T-cell (primary cell): ENCODE results near the gene CAMTA2. TPM values are rescaled to one million over a fixed set of nuclear protein-coding genes. Genes with fewer than 3 reads are reported as not detected.

ENCODE experiments used
- ATAC-seq, 4 experiments: fragments of 200-7000 bp in 3 of 4; fragments of 150-1000 bp in 1 of 4; cut with Tn5 transposase; replicated peaks in 1 of 4; 1 replicate in 3 of 4; 2 replicates in 1 of 4; pipeline ENCODE4 v1.10.0; 2021; ENCODE audit warnings: moderate library complexity in 3 of 4, mild to moderate bottlenecking in 2 of 4, moderate number of reproducible peaks in 1 of 4
- CTCF ChIA-PET, 2 donors: fragments of 300-600 bp; sonication (Branson Sonifier 250); formaldehyde crosslinking; loops; one replicate each; lab custom pipeline; 2022; ENCODE audit warnings: antibody characterized with exemption in 2 of 2; lab: Charles Lee
- POLR2A ChIA-PET, 2 donors: fragments of 300-600 bp; sonication (Branson Sonifier 250); formaldehyde crosslinking; loops; one replicate each; lab custom pipeline; 2022; ENCODE audit warnings: antibody characterized with exemption in 2 of 2; lab: Charles Lee
- DNase-seq, 35 experiments: peaks; one replicate each; pipeline versions ENCODE4 v3.0.0 to v3.0.0-alpha.2; 2013 to 2023
- H3K27ac ChIP-seq: one replicate; pipeline ENCODE4 v1.5.1; 2013; ENCODE audit warnings: low read length
- H3K27me3 ChIP-seq, 2 experiments: replicated peaks in 1 of 2; 1 replicate in 1 of 2; 2 replicates in 1 of 2; pipeline versions ENCODE4 v1.6.1 to v1.7.0; 2013; ENCODE audit warnings: low read length in 1 of 2, mixed read lengths in 1 of 2; ENCODE audit not compliant: control insufficient read depth in 2 of 2, insufficient read depth in 2 of 2; ENCODE audit errors: extremely low read depth in 1 of 2
- H3K36me3 ChIP-seq, 2 donors: 1 replicate in 1 of 2; 2 replicates in 1 of 2; pipeline versions ENCODE4 v1.6.1 to v1.7.0; 2013; ENCODE audit warnings: low read length in 1 of 2; ENCODE audit not compliant: control insufficient read depth in 2 of 2, insufficient read depth in 1 of 2; ENCODE audit errors: extremely low read depth in 1 of 2
- H3K4me1 ChIP-seq, 2 experiments: 1 replicate in 1 of 2; 2 replicates in 1 of 2; pipeline versions ENCODE4 v1.6.1 to v1.7.0; 2013; ENCODE audit warnings: low read length in 2 of 2, mixed read lengths in 1 of 2; ENCODE audit not compliant: insufficient read depth in 2 of 2, control insufficient read depth in 1 of 2; ENCODE audit errors: extremely low read depth in 1 of 2
- H3K4me3 ChIP-seq, 2 donors: 1 replicate in 1 of 2; 2 replicates in 1 of 2; pipeline versions ENCODE4 v1.5.1 to v1.7.0; 2013; ENCODE audit warnings: mild to moderate bottlenecking in 2 of 2, low read length in 1 of 2, moderate library complexity in 1 of 2; ENCODE audit not compliant: control insufficient read depth in 1 of 2; ENCODE audit errors: extremely low read depth in 1 of 2
- H3K9me3 ChIP-seq: 2 replicates; pipeline ENCODE4 v1.7.0; 2013
- H3K27ac Mint-ChIP-seq, 2 donors: one replicate each; pipeline ENCODE4 v1.8.0; 2020 to 2021; ENCODE audit warnings: mild to moderate bottlenecking in 2 of 2, mixed read lengths in 2 of 2
- H3K27me3 Mint-ChIP-seq, 2 donors: one replicate each; pipeline ENCODE4 v1.8.0; 2021 to 2022; ENCODE audit warnings: mixed read lengths in 2 of 2
- H3K36me3 Mint-ChIP-seq: one replicate; pipeline ENCODE4 v1.8.0; 2021; ENCODE audit warnings: mixed read lengths
- H3K4me1 Mint-ChIP-seq, 3 donors: one replicate each; pipeline ENCODE4 v1.8.0; 2020 to 2022; ENCODE audit warnings: mixed read lengths in 3 of 3, mild to moderate bottlenecking in 1 of 3
- H3K4me3 Mint-ChIP-seq, 3 donors: one replicate each; pipeline ENCODE4 v1.8.0; 2020 to 2022; ENCODE audit warnings: mild to moderate bottlenecking in 3 of 3, mixed read lengths in 3 of 3, moderate library complexity in 3 of 3
- H3K9me3 Mint-ChIP-seq, 3 donors: one replicate each; pipeline ENCODE4 v1.8.0; 2020 to 2022; ENCODE audit warnings: mixed read lengths in 3 of 3
- WGBS: methylation state at CpG from one replicate; pipeline ENCODE4 v1.1.5; 2013; ENCODE audit warnings: missing lambda C conversion rate; ENCODE audit not compliant: insufficient coverage; 5-methylcytosine and 5-hydroxymethylcytosine counted together
- total RNA-seq, 35 experiments: library from RNA in 6 of 35; stranded (reverse) in 6 of 35; fragments of 120-200 nt in 1 of 35; gene quantifications; one replicate each; pipeline versions ENCODE4 v1.2.1 to v1.2.4 and lab custom pipeline; 2013 to 2026

CAMTA2 gene
- total RNA-seq, 5 donors from 2014 or later (not counting 1 experiment from before 2014, with no cell fraction given) = 59.8 to 82.8 (median 72.0) TPM

GRCh38 chr17:4972322-4972721, 15.2 kb downstream of the CAMTA2 start:
- Histone ChIP-seq H3K9me3 (no peaks in the 10 kb centered on the region), H3K4me1 (peaks cover 2 to 25% of the 10 kb centered on the region in 2 experiments), H3K4me3 (no peak overlapping the region), H3K27ac (no peak overlapping the region), H3K27me3 (no peaks in the 10 kb centered on the region), H3K36me3 (peaks cover 4 to 47% of the 10 kb centered on the region in 2 donors)
- WGBS = 95% methylated on average over 6 of the region's 12 CpGs
- ATAC-seq = no peak
- ChIA-PET POLR2A (no interaction called here), CTCF (interaction anchor here in 1 of 2 donors (0.5 kb wide), 1 partner anchor 107 kb away, joined by 7 read pairs; no protein-coding TSS in a partner anchor)
- Mint-ChIP-seq H3K4me1 (peaks cover 7 to 22% (median 14%) of the 10 kb centered on the region in 3 donors), H3K36me3 (peaks cover 35% of the 10 kb centered on the region), H3K27me3 (no peaks in the 10 kb centered on the region), H3K9me3 (no peaks in the 10 kb centered on the region), H3K4me3 (no peak overlapping the region), H3K27ac (no peak overlapping the region)
- DNase-seq = no peak

- no peaks in the 10 kb centered on the region for H3K27me3 ChIP-seq
- Mint-ChIP-seq H3K27ac (no peak overlapping the region), H3K4me1 (peaks cover 7 to 22% (median 14%) of the 10 kb centered on the region in 3 donors), H3K9me3 (no peaks in the 10 kb centered on the region), H3K27me3 (no peaks in the 10 kb centered on the region), H3K4me3 (no peak overlapping the region), H3K36me3 (peaks cover 34% of the 10 kb centered on the region)
- DNase-seq (no peak), ATAC-seq (no peak)
- no peak overlapping the region for H3K27ac ChIP-seq
- no peak overlapping the region for H3K4me3 ChIP-seq
- CTCF ChIA-PET = no interaction called here
- WGBS = 98% methylated on average over 5 of the region's 6 CpGs
- POLR2A ChIA-PET = no interaction called here
- H3K36me3 ChIP-seq = peaks cover 4 to 42% of the 10 kb centered on the region in 2 donors
- no peaks in the 10 kb centered on the region for H3K9me3 ChIP-seq
- H3K4me1 ChIP-seq = peaks cover 2 to 25% of the 10 kb centered on the region in 2 experiments
Observed at GRCh38 chr17:4971826-4972225, 15.6 kb downstream of the CAMTA2 start.

GRCh38 chr17:4970273-4970672, 17.2 kb downstream of the CAMTA2 start:
- ChIA-PET POLR2A (no interaction called here), CTCF (no interaction called here)
- H3K4me1 Mint-ChIP-seq = peaks cover 13 to 32% (median 21%) of the 10 kb centered on the region in 3 donors
- H3K4me3 Mint-ChIP-seq = peak overlapping the region in 1 of 3 donors; percentile 37
- DNase-seq = no peak
- Histone ChIP-seq H3K27me3 (no peaks in the 10 kb centered on the region), H3K36me3 (peaks cover 4 to 35% of the 10 kb centered on the region in 2 donors), H3K27ac (peak overlapping the region; percentile 48), H3K9me3 (no peaks in the 10 kb centered on the region), H3K4me1 (peaks cover 5 to 36% of the 10 kb centered on the region in 2 experiments), H3K4me3 (no peak overlapping the region)
- peaks cover 36% of the 10 kb centered on the region for H3K36me3 Mint-ChIP-seq
- ATAC-seq = no peak
- H3K27me3 Mint-ChIP-seq = no peaks in the 10 kb centered on the region
- peak overlapping the region; percentile 56 to 77 for H3K27ac Mint-ChIP-seq
- H3K9me3 Mint-ChIP-seq = no peaks in the 10 kb centered on the region
- WGBS = 99% methylated on average over 8 of the region's 8 CpGs

- Histone ChIP-seq H3K27me3 (no peaks in the 10 kb centered on the region), H3K9me3 (no peaks in the 10 kb centered on the region), H3K4me3 (no peak overlapping the region), H3K27ac (peak overlapping the region; percentile 48), H3K4me1 (peaks cover 5 to 36% of the 10 kb centered on the region in 2 experiments), H3K36me3 (peaks cover 4 to 32% of the 10 kb centered on the region in 2 donors)
- no peak for ATAC-seq
- Mint-ChIP-seq H3K4me3 (no peak overlapping the region), H3K9me3 (no peaks in the 10 kb centered on the region), H3K36me3 (peaks cover 32% of the 10 kb centered on the region), H3K4me1 (peaks cover 14 to 32% (median 23%) of the 10 kb centered on the region in 3 donors), H3K27me3 (no peaks in the 10 kb centered on the region), H3K27ac (no peak overlapping the region)
- ChIA-PET POLR2A (no interaction called here), CTCF (no interaction called here)
- DNase-seq = peak in 1 of 35 experiments; percentile 19
- 55% methylated on average over 9 of the region's 16 CpGs for WGBS
Observed at GRCh38 chr17:4969551-4970173, 17.8 kb downstream of the CAMTA2 start.

GRCh38 chr17:4969047-4969550, 18.4 kb downstream of the CAMTA2 start:
- ATAC-seq (no peak), DNase-seq (peak in 1 of 35 experiments; percentile 31)
- Histone ChIP-seq H3K27me3 (no peaks in the 10 kb centered on the region), H3K36me3 (peaks cover 4 to 26% of the 10 kb centered on the region in 2 donors), H3K27ac (peak overlapping the region; percentile 70), H3K4me1 (peaks cover 5 to 36% of the 10 kb centered on the region in 2 experiments), H3K4me3 (peak overlapping the region; percentile 74 to 81), H3K9me3 (no peaks in the 10 kb centered on the region)
- peaks cover 27% of the 10 kb centered on the region for H3K36me3 Mint-ChIP-seq
- ChIA-PET POLR2A (interaction anchor here in 1 of 2 donors (0.6 kb wide), 1 partner anchor 228 kb away, joined by 7 read pairs; no protein-coding TSS in a partner anchor), CTCF (no interaction called here)
- no peak overlapping the region for H3K27ac Mint-ChIP-seq
- WGBS = 98% methylated on average over 10 of the region's 15 CpGs
- no peaks in the 10 kb centered on the region for H3K9me3 Mint-ChIP-seq
- H3K4me3 Mint-ChIP-seq = no peak overlapping the region
- H3K4me1 Mint-ChIP-seq = peaks cover 14 to 32% (median 23%) of the 10 kb centered on the region in 3 donors
- H3K27me3 Mint-ChIP-seq = no peaks in the 10 kb centered on the region

- Histone ChIP-seq H3K36me3 (peaks cover 4 to 22% of the 10 kb centered on the region in 2 donors), H3K9me3 (no peaks in the 10 kb centered on the region), H3K4me3 (peak overlapping the region; percentile 74 to 81), H3K4me1 (peaks cover 5 to 36% of the 10 kb centered on the region in 2 experiments), H3K27me3 (no peaks in the 10 kb centered on the region), H3K27ac (peak overlapping the region; percentile 70)
- H3K27me3 Mint-ChIP-seq = no peaks in the 10 kb centered on the region
- peaks cover 14 to 32% (median 23%) of the 10 kb centered on the region in 3 donors for H3K4me1 Mint-ChIP-seq
- peaks cover 24% of the 10 kb centered on the region for H3K36me3 Mint-ChIP-seq
- WGBS = 57% methylated on average over 13 of the region's 23 CpGs
- H3K4me3 Mint-ChIP-seq = no peak overlapping the region
- H3K9me3 Mint-ChIP-seq = no peaks in the 10 kb centered on the region
- ATAC-seq (no peak), DNase-seq (no peak)
- H3K27ac Mint-ChIP-seq = no peak overlapping the region
- ChIA-PET POLR2A (interaction anchor here (0.6 kb wide), 2 partner anchors 227 to 313 kb away, joined by 3 to 7 read pairs; no protein-coding TSS in a partner anchor), CTCF (interaction anchor here in 1 of 2 donors (0.6 kb wide), 1 partner anchor 258 kb away, joined by 3 read pairs; the partner anchor contains the start of gene ARRB2)
Observed at GRCh38 chr17:4968486-4969046, 18.9 kb downstream of the CAMTA2 start.
